WTC11 (cell line): ENCODE results near the gene ZMYND11. TPM values are rescaled to one million over a fixed set of nuclear protein-coding genes. Genes with fewer than 3 reads are reported as not detected.
A peak's percentile ranks its signal among the peaks of the same experiment; 100 is the strongest.

ENCODE experiments used
- ATAC-seq: fragments of 200-7000 bp; cut with Tn5 transposase; 2 replicates; pipeline ENCODE4 v1.10.0; 2021; ENCODE audit warnings: mild to moderate bottlenecking, moderate library complexity
- CTCF ChIA-PET: fragments of 300-600 bp; sonication (Branson Sonifier 250); formaldehyde crosslinking; loops from one replicate; lab custom pipeline; 2021; ENCODE audit warnings: antibody characterized with exemption; lab: Charles Lee
- POLR2A ChIA-PET: fragments of 350-600 bp; sonication (Branson Sonifier 250); formaldehyde crosslinking; loops from one replicate; lab custom pipeline; 2021; ENCODE audit warnings: antibody characterized with exemption; lab: Charles Lee
- DNase-seq: peaks from one replicate; pipeline ENCODE4 v3.0.0; 2021; ENCODE audit warnings: low spot score
- H3K27ac Mint-ChIP-seq: 2 replicates; pipeline ENCODE4 v1.8.0; 2021; ENCODE audit warnings: mixed read lengths
- H3K27me3 Mint-ChIP-seq: 2 replicates; pipeline ENCODE4 v1.8.0; 2021; ENCODE audit warnings: low read depth, mild to moderate bottlenecking, moderate library complexity, mixed read lengths
- H3K36me3 Mint-ChIP-seq: 2 replicates; pipeline ENCODE4 v1.8.0; 2021; ENCODE audit warnings: mixed read lengths
- H3K4me1 Mint-ChIP-seq: 2 replicates; pipeline ENCODE4 v1.8.0; 2022; ENCODE audit warnings: mixed read lengths
- H3K4me3 Mint-ChIP-seq: 2 replicates; pipeline ENCODE4 v1.8.0; 2021; ENCODE audit warnings: mild to moderate bottlenecking, moderate library complexity, mixed read lengths
- H3K9me3 Mint-ChIP-seq: 2 replicates; pipeline ENCODE4 v1.8.0; 2021; ENCODE audit warnings: mixed read lengths
- AFF4 ChIP-seq: sonication (generic); formaldehyde crosslinking; IDR thresholded peaks from 2 replicates; pipeline ENCODE4 v1.8.1; 2023; ENCODE audit warnings: mild to moderate bottlenecking, missing genetic modification reagents, borderline replicate concordance
- AR ChIP-seq: fragments of 250-450 bp; sonication (Bioruptor Pico); IDR thresholded peaks from 2 replicates; pipeline ENCODE4 v1.9.0; 2021; ENCODE audit warnings: mild to moderate bottlenecking
- CTCF ChIP-seq: fragments of 200-600 bp; IDR thresholded peaks from 2 replicates; pipeline ENCODE4 v1.8.0; 2022; ENCODE audit warnings: antibody characterized with exemption
- ELF4 ChIP-seq: sonication (generic); formaldehyde crosslinking; IDR thresholded peaks from 2 replicates; pipeline ENCODE4 v1.8.1; 2022; ENCODE audit warnings: low read depth, mild to moderate bottlenecking, moderate library complexity, missing genetic modification reagents
- EMX1 ChIP-seq: fragments of 250-450 bp; sonication (Bioruptor Pico); IDR thresholded peaks from 2 replicates; pipeline ENCODE4 v1.8.0; 2021; ENCODE audit warnings: mild to moderate bottlenecking
- ETV6 ChIP-seq: sonication (generic); formaldehyde crosslinking; IDR thresholded peaks from 2 replicates; pipeline ENCODE4 v1.8.1; 2022; ENCODE audit warnings: mild to moderate bottlenecking, missing genetic modification reagents
- IRF2 ChIP-seq: sonication (generic); formaldehyde crosslinking; IDR thresholded peaks from 2 replicates; pipeline ENCODE4 v1.8.0; 2022; ENCODE audit warnings: low read depth, missing genetic modification reagents, borderline replicate concordance
- JAZF1 ChIP-seq: fragments of 250-450 bp; sonication (Bioruptor Pico); IDR thresholded peaks from 2 replicates; pipeline ENCODE4 v1.9.0; 2021; ENCODE audit warnings: moderate library complexity, mild to moderate bottlenecking, inconsistent platforms
- JUN ChIP-seq: sonication (generic); formaldehyde crosslinking; IDR thresholded peaks from 2 replicates; pipeline ENCODE4 v1.8.0; 2023; ENCODE audit warnings: mild to moderate bottlenecking, missing genetic modification reagents
- KAT7 ChIP-seq: sonication (generic); formaldehyde crosslinking; IDR thresholded peaks from 2 replicates; pipeline ENCODE4 v1.8.1; 2023; ENCODE audit warnings: missing genetic modification reagents, mild to moderate bottlenecking, borderline replicate concordance
- NFYB ChIP-seq: sonication (generic); formaldehyde crosslinking; conservative IDR thresholded peaks from 2 replicates; pipeline ENCODE4 v1.8.0; 2022; ENCODE audit warnings: low read depth, missing genetic modification reagents
- NR1H2 ChIP-seq: sonication (generic); formaldehyde crosslinking; IDR thresholded peaks from 2 replicates; pipeline ENCODE4 v1.9.0; 2021; ENCODE audit warnings: mild to moderate bottlenecking, moderate library complexity, missing genetic modification reagents
- NR2C2 ChIP-seq: sonication (generic); formaldehyde crosslinking; IDR thresholded peaks from 2 replicates; pipeline ENCODE4 v1.8.0; 2022; ENCODE audit warnings: mild to moderate bottlenecking, missing genetic modification reagents
- RORB ChIP-seq: fragments of 250-450 bp; sonication (Bioruptor Pico); IDR thresholded peaks from 2 replicates; pipeline ENCODE4 v1.9.0; 2021; ENCODE audit warnings: mild to moderate bottlenecking
- TCF7 ChIP-seq: sonication (generic); formaldehyde crosslinking; IDR thresholded peaks from 2 replicates; pipeline ENCODE4 v1.8.0; 2022; ENCODE audit warnings: mild to moderate bottlenecking, low read depth, missing genetic modification reagents, moderate library complexity
- TP53 ChIP-seq: sonication (generic); formaldehyde crosslinking; IDR thresholded peaks from 2 replicates; pipeline ENCODE4 v1.8.1; 2023; ENCODE audit warnings: mild to moderate bottlenecking, missing genetic modification reagents
- total RNA-seq: library from RNA; stranded (reverse); gene quantifications from 3 replicates; pipeline ENCODE4 v1.2.3, GENCODE V29; 2021
- TF ChIP-seq, protein P1 (sequence below): sonication (generic); formaldehyde crosslinking; IDR thresholded peaks from 2 replicates; pipeline ENCODE4 v1.8.1; 2023; ENCODE audit warnings: mild to moderate bottlenecking, missing genetic modification reagents, moderate library complexity
- TF ChIP-seq, protein P2 (sequence below): sonication (generic); formaldehyde crosslinking; IDR thresholded peaks from 2 replicates; pipeline ENCODE4 v1.8.0; 2022; ENCODE audit warnings: mild to moderate bottlenecking, missing genetic modification reagents
- TF ChIP-seq, protein P3 (sequence below): sonication (generic); formaldehyde crosslinking; IDR thresholded peaks from 2 replicates; pipeline ENCODE4 v1.8.1; 2022; ENCODE audit warnings: missing genetic modification reagents, borderline replicate concordance

The ZMYND11 gene
- total RNA-seq, 1 experiment from 2014 or later: 22.3 TPM

DNA sequence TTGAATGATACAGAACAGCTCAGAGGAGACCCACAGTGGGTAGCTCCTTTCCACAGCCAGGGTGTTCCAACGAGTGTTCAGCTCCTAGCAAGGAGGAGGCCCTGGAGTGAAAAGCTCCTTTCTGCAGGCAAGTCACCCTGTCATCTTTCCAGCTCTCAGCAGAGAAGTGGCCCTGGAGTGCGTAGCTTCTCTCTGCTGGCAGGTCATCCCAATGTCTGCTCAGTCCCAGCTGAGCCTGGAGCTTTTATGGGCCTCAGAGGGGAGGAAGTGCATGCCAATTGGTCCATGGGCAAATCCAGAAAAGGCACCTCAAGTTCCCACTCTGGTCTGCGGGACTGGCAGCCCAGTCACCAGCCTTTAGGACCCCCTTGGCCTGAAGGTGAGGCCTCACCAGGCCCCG, 30.8 kb upstream of the ZMYND11 start (continued):
- TF ChIP-seq, protein P1, sequence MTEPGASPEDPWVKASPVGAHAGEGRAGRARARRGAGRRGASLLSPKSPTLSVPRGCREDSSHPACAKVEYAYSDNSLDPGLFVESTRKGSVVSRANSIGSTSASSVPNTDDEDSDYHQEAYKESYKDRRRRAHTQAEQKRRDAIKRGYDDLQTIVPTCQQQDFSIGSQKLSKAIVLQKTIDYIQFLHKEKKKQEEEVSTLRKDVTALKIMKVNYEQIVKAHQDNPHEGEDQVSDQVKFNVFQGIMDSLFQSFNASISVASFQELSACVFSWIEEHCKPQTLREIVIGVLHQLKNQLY (CRISPR knock-in tag): no peak
- TF ChIP-seq EMX1 (CRISPR knock-in tag) (no peak), CTCF (no peak), JUN (no peak)

- H3K36me3 Mint-ChIP-seq: no peaks in the 10 kb centered on the region
- H3K4me1 Mint-ChIP-seq: no peaks in the 10 kb centered on the region
- TF ChIP-seq TP53 (CRISPR knock-in tag) (no peak), TCF7 (CRISPR knock-in tag) (no peak), JAZF1 (no peak), NR2C2 (CRISPR knock-in tag) (no peak)
- peaks cover 7% of the 10 kb centered on the region; the same call in 1 of the 2 replicates for H3K9me3 Mint-ChIP-seq
- no peak overlapping the region for H3K4me3 Mint-ChIP-seq
- POLR2A ChIA-PET: no interaction called here
- H3K27ac Mint-ChIP-seq: no peak overlapping the region
- DNase-seq (no peak), ATAC-seq (peak; percentile 26; the same call in 1 of the 2 replicates)
- no peaks in the 10 kb centered on the region; the same call in 1 of the 2 replicates for H3K27me3 Mint-ChIP-seq
- CTCF ChIA-PET: no interaction called here
Observed at GRCh38 chr10:104862-105565, 30.2 kb upstream of the ZMYND11 start.

DNA sequence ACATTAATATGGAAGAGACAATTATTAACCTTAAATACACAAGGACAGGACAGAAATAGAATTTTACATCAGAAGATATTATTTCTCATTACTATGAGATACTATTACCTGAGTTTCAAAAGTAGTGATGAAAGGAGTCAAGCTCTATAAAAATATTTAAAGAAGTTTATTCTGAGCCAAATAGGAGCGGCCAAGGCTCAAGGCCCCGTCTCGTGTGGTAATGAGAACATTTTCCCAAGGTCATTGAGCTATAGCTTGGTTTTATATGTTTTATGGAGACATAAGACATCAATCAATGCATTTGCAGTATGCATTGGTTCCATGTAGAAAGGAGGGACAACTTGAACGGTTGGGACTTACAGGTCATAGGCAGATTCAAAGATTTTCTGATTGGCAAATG, 29.4 kb upstream of the ZMYND11 start:
- Mint-ChIP-seq H3K9me3 (0 out of 2 replicates have a peak, but pooled peaks cover 4% of the 10 kb centered on the region), H3K27ac (no peak overlapping the region), H3K27me3 (no peaks in the 10 kb centered on the region; the same call in 1 of the 2 replicates), H3K4me1 (no peaks in the 10 kb centered on the region), H3K36me3 (no peaks in the 10 kb centered on the region), H3K4me3 (no peak overlapping the region)
- ATAC-seq (no peak), DNase-seq (no peak)
- POLR2A ChIA-PET: no interaction called here
- CTCF ChIA-PET: no interaction called here
- TF ChIP-seq, protein P2, sequence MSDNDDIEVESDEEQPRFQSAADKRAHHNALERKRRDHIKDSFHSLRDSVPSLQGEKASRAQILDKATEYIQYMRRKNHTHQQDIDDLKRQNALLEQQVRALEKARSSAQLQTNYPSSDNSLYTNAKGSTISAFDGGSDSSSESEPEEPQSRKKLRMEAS (CRISPR knock-in tag): no peak
- no peak for TF ChIP-seq ELF4
- TF ChIP-seq ETV6 (CRISPR knock-in tag): no peak

DNA sequence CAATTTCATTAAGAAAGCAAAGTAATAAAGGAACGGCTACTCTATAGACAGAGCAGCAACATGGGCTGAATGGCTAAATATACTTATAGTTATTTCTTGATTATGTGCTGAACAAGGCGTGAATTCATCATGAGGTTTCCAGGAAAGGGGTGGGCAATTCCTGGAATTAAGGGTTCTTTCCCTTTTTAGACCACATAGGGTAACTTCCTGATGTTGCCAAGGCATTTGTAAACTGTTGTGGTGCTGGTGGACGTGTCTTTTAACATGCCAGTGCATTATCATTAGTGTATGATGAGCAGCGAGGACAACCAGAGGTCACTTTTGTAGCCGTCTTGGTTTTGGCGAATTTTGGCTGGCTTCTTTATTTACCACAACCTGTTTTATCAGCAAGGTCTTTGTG, 28.5 kb upstream of the ZMYND11 start:
- ATAC-seq (no peak), DNase-seq (no peak)
- no peak overlapping the region for H3K27ac Mint-ChIP-seq
- H3K27me3 Mint-ChIP-seq: no peaks in the 10 kb centered on the region; the same call in 1 of the 2 replicates
- ChIA-PET CTCF (no interaction called here), POLR2A (no interaction called here)
- 0 out of 2 replicates have a peak, but pooled peaks cover 4% of the 10 kb centered on the region for H3K9me3 Mint-ChIP-seq
- no peaks in the 10 kb centered on the region for H3K4me1 Mint-ChIP-seq
- H3K4me3 Mint-ChIP-seq: no peak overlapping the region
- no peaks in the 10 kb centered on the region for H3K36me3 Mint-ChIP-seq
- TF ChIP-seq IRF2 (CRISPR knock-in tag): no peak
- no peak for TF ChIP-seq AR (CRISPR knock-in tag)
- no peak for TF ChIP-seq NFYB (CRISPR knock-in tag)
- no peak for TF ChIP-seq EMX1 (CRISPR knock-in tag)
- TF ChIP-seq KAT7 (CRISPR knock-in tag): no peak
- no peak for TF ChIP-seq NR1H2 (CRISPR knock-in tag)
- TF ChIP-seq, protein P3, sequence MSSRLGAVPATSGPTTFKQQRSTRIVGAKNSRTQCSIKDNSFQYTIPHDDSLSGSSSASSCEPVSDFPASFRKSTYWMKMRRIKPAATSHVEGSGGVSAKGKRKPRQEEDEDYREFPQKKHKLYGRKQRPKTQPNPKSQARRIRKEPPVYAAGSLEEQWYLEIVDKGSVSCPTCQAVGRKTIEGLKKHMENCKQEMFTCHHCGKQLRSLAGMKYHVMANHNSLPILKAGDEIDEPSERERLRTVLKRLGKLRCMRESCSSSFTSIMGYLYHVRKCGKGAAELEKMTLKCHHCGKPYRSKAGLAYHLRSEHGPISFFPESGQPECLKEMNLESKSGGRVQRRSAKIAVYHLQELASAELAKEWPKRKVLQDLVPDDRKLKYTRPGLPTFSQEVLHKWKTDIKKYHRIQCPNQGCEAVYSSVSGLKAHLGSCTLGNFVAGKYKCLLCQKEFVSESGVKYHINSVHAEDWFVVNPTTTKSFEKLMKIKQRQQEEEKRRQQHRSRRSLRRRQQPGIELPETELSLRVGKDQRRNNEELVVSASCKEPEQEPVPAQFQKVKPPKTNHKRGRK: no peak
- TF ChIP-seq RORB (CRISPR knock-in tag): no peak
- no peak for TF ChIP-seq AFF4 (CRISPR knock-in tag)
